Effector CD4-positive, alpha-beta T cell (primary cell): ENCODE measurements around the gene STX1A.

Experiments used
- DNase-seq: peaks from one replicate; pipeline ENCODE4 v3.0.0-alpha.2; 2020
- total RNA-seq: gene quantifications from one replicate; lab custom pipeline; 2026; lab: John Stamatoyannopoulos, UW

Gene STX1A
- total RNA-seq, result 4.3 reads per million, percentile 17 among the genes with 10 or more reads in this experiment

- DNase-seq, result peak; percentile 51
Observed at GRCh38 chr7:73718905-73719805, at the start of gene STX1A. TSS of gene STX1A (minus strand) at chr7:73719669. CDS start at chr7:73719631, 38 bp downstream.

GRCh38 chr7:73768641-73769480, 49.4 kb upstream of the STX1A start:
- no peak for DNase-seq

GRCh38 chr7:73766556-73767229, 47.2 kb upstream of the STX1A start:
- no peak for DNase-seq

GRCh38 chr7:73762659-73762999, 43.2 kb upstream of the STX1A start:
- no peak for DNase-seq

- no peak for DNase-seq
Observed at GRCh38 chr7:73761854-73762658, 42.6 kb upstream of the STX1A start.

- no peak for DNase-seq
Observed at GRCh38 chr7:73758581-73759138, 39.2 kb upstream of the STX1A start.

DNA sequence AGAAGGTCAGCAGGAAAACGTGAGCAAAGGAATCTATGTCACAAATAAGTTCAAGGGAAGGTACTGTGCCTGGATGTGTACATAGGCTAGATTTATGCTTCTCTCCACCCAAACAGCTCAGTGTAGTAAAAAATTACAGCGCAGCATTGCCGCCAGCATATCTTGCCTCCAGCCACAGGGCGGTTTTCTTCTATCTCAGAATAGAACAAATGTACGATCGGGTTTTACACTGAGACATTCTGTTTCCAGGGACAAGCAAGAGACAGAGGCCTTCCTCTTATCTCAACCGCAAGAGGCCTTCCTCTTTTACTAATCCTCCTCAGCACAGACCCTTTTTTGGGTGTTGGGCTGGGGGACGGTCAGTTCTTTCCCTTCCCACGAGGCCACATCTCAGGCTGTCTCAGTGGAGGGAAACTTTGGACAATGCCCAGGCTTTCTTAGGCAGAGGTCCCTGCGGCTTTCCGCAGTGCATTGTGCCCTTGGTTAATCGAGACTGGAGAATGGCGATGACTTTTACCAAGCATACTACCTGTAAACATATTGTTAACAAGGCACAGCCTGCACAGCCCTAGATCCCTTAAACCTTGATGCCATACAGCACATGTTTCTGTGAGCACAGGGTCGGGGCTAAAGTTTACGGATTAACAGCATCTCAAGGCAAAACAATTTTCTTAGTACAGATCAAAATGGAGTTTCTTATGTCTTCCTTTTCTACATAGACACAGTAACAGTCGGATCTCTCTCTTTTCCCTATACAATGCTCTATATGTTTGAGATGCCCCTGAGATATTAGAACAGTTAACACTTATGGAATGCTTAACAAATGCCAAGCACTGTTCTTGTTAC, 30.7 kb upstream of the STX1A start:
- DNase-seq, result no peak

DNA sequence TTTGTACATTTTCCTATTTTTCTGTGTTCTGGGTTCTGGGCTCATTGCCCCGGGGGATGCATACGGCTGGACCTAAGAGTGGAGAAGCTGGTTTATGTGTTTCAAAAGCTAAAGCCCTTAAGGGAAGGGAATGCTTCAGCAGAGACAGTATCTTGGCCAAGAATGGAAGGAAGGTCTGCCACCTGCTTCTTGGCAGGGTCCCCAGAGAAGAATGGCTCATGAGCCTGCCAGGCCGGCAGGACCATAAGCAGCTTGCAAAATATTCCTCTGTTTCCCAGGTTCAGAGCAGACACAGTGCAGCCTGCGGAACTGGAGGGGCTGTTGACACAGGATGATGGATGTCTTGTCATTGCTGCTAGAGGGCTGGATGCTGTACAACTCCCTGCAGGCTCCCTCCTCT, 26.9 kb upstream of the STX1A start:
- no peak for DNase-seq

DNA sequence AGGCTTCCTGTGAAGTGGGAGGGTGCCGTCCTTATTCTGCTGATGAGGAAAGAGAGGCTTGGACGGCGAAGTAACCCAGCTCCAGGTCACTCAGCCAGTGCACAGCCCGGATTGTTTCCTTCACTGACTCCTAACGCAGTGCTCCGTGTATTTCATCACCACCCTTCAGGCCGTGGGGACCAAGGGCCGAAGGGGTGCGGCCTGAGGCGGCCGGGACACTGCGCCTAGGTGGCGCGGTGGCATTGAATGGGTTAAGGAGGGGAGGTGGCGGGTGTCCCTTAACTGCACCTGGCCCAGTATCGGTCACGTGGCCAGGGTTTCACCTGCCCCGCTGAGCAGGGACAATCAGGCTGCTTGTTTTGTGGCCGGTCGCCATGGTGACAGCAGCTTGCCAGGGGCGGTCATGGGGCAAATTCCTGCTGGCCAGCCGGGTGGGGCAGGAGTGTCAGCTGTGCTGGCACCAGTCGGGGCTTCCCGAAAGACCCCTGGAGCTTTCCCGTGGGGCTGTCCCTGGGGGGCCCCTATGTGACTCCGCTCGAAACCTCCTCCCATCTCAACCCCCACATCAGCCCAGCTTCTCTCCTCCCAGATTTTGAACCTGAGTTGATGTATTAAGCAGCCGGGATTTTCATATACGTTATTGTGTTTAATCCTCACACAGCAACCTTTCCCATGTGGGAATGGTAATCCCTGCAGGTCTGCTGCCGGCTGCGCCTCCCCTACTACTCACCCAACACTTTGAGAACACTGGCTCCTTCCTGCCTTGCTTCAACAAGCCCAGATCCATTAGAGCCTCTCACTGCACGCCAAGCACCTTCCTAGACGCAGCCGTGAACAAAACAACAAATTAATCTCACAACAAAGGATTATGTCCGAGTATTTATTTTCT, 23.5 kb upstream of the STX1A start:
- no peak for DNase-seq

GRCh38 chr7:73742338-73742752, 22.9 kb upstream of the STX1A start:
- DNase-seq, result no peak

DNA sequence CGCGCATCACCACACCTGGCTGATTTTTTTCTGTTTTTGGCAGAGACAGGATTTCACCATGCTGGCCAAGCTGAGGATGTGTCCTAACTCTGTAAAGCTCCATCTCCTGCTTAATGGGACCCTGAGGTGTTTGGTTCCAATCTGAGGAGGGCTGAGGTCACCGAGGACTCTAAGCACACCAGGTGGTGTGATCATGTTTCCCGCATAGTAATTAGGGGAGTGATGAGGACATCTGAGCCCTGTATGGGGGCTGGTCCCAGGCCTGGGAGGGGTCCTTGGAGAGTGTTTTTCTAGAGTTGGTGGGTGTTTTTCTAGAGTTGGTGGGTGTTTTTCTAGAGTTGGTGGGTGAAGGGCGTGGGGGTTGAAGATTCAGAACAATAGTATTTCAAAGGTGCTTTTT, 22.1 kb upstream of the STX1A start:
- no peak for DNase-seq

DNA sequence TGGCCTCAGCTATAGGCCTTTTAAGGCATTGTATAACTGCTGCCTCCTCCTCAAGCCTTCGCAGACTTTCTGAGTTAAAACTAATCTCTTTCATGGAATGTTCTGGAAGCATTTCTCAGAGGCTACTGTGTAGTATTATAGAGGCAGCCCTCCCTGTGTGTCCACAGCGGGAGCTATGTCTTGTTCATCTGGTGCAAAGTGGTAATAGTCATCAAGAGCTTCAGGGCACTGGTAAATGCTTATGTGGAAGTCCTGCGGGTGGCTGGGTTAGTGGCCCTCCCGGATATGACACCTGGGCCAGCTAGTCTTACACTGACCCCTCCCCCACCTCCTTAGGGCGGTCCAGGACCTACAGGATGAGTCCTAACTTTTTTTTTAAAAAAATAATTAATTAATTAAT, 21.3 kb upstream of the STX1A start:
- DNase-seq, result no peak

DNA sequence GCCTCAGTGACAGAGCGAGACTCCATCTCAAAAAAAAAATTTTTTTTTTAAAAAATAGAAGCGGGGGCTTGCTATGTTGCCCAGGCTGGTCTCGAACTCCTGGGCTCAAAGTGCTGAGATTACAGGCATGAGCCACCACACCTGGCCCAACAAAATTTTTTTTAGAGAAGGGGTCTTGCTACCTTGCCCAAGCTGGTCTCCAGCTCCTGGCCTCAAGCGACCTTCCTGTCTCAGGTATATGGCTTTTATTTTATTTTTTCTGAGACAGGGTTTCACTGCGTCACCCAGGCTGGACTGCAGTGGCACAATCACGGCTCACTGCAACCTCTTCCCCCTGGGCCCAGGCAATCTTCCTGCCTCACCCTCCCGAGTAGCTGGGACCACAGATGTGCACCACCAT, 20.7 kb upstream of the STX1A start:
- DNase-seq, result no peak

DNA sequence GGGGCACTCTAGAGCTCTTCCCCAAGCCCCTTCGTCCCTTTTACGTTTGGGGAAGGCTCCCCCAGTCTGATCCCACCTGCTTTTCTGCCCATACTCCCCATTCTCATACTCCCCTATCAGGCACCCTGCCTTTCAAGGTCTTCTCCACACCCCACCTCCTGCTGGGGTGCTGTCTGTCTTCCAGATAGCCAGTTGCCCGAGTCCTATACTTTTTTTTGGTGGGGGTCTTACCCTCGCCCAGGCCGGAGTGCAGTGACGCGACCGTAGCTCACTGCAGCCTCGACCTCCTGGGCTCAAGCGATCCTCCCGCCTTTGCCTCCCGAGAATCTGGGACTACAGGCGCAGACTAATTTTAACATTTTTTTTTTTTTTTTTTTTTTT, 19.9 kb upstream of the STX1A start:
- DNase-seq, result no peak

DNA sequence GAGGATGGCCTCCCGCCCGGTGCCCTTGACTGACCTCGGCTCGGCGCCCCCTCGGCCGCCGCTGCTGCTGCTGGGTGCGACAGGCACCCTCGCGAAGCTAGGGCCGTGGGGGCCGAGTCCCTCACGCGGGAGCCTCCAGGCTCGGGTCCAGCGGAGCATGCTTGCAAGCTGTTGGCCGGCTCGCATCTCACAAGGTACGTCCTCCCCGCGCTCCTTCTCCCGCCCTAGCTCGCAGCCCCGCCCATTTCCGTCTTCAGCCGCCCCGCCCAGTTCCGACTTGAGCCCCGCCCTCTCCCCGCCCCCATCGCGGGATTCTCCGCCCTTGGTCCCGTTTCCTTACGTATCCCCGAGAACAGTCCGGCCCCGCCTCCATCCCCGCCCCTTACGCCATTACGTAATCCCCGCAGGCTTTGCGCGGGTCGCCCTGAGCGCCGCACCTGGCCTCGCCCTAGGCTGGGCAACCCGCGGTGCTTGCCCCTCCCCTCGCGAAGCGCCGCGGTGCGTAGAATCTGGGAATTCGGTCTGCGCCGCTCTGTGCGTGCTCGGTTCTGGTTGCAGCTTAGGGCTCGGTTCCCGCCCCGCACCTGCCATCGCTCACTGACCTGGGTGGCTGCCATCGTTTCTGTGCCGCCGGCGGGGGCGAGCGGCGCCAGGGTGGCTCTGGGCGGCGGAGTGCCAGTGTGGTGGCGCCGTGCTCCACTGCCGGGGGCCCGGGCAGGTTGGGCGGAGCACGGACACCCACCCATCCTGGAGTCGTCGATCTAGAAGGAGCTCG, 19.3 kb upstream of the STX1A start, which contains the start of gene ABHD11:
Gene ABHD11, minus strand, starts transcription at position 191 of the 775 bp plus-strand sequence. Its CDS starts 32 bp downstream, at position 159.
- DNase-seq, result peak; percentile 97

DNA sequence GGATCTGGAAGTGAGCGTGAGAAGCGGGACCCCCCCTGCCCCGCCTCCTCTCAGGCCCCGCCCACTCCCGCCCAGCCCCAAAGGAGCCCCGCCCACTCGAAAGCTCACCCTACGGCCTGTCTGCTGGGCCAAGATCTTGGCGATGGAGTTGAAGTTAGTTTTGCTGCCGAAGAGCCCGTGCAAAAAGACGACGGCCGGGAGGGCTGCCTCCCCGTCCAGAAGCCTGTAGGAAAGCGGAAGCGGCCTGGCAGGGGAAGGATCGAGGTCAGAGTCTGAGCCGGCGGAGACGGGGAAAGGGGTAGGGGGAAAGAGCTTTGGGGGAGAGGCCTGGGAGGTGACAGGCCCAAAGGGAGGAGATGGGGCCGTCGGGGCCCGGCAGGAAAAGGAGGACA, 18.7 kb upstream of the STX1A start:
- DNase-seq, result peak; percentile 54

- no peak for DNase-seq
Observed at GRCh38 chr7:73737491-73738219, 18.2 kb upstream of the STX1A start.

GRCh38 chr7:73736885-73737284, 17.4 kb upstream of the STX1A start:
- no peak for DNase-seq
